Measurements from ENCODE around the gene TRAF5. TPM values are rescaled to one million over a fixed set of nuclear protein-coding genes. Genes with fewer than 3 reads are reported as not detected.

TRAF5 gene
- total and polyA plus RNA-seq, 4 donors: 0.68 to 3.3 (median 1.6) TPM

- H3K27ac ChIP-seq (ENCODE audit: low read depth in 1 of 2, low read length in 2 of 2): no peak overlapping the region
- H3K9me3 ChIP-seq (ENCODE audit: control insufficient read depth in 4 of 4, low read length in 3 of 4): no peaks in the 10 kb centered on the region
- no peak for DNase-seq (ENCODE audit: low spot score)
- H3K27me3 ChIP-seq (ENCODE audit: control insufficient read depth in 4 of 4, insufficient read depth in 4 of 4, low read length in 3 of 4): no peaks in the 10 kb centered on the region
- TF ChIP-seq HNF4A (conservative IDR thresholded peaks at IDR 0.05) (no peak), FOXA1 (IDR thresholded peaks at IDR 0.05) (no peak)
- H3K4me1 ChIP-seq (ENCODE audit: control insufficient read depth in 4 of 4, insufficient read depth in 4 of 4, low read length in 3 of 4): peaks cover 0 to 4% (median 1%) of the 10 kb centered on the region in 4 donors
- WGBS: 73% methylated on average over 3 of the region's 3 CpGs
- H3K9ac ChIP-seq (ENCODE audit: low read depth in 1 of 2, low read length in 2 of 2): no peak overlapping the region
- no peak overlapping the region for H3K4me3 ChIP-seq (ENCODE audit: low read depth in 1 of 3, low read length in 3 of 3)
- H3K36me3 ChIP-seq (ENCODE audit: control insufficient read depth in 4 of 4, insufficient read depth in 3 of 4, low read depth in 1 of 4, low read length in 3 of 4): no peaks in the 10 kb centered on the region
Observed at GRCh38 chr1:211332036-211332616, 5.5 kb downstream of the TRAF5 start.

- Histone ChIP-seq H3K4me3 (ENCODE audit: low read depth in 1 of 3, low read length in 3 of 3) (no peak overlapping the region), H3K4me1 (ENCODE audit: control insufficient read depth in 4 of 4, insufficient read depth in 4 of 4, low read length in 3 of 4) (no peaks in the 10 kb centered on the region), H3K27ac (ENCODE audit: low read depth in 1 of 2, low read length in 2 of 2) (no peak overlapping the region), H3K36me3 (ENCODE audit: control insufficient read depth in 4 of 4, insufficient read depth in 3 of 4, low read depth in 1 of 4, low read length in 3 of 4) (no peaks in the 10 kb centered on the region), H3K9me3 (ENCODE audit: control insufficient read depth in 4 of 4, low read length in 3 of 4) (no peaks in the 10 kb centered on the region), H3K9ac (ENCODE audit: low read depth in 1 of 2, low read length in 2 of 2) (no peak overlapping the region), H3K27me3 (ENCODE audit: control insufficient read depth in 4 of 4, insufficient read depth in 4 of 4, low read length in 3 of 4) (no peaks in the 10 kb centered on the region)
- WGBS: 97% methylated on average over 2 of the region's 2 CpGs
- DNase-seq (ENCODE audit: low spot score): no peak
- TF ChIP-seq REST (IDR thresholded peaks at IDR 0.05) (no peak), GABPA (IDR thresholded peaks at IDR 0.05 in 1 of 2, conservative IDR thresholded peaks at IDR 0.05 in 1 of 2) (no peak), SP1 (IDR thresholded peaks at IDR 0.05) (no peak), NR2F2 (IDR thresholded peaks at IDR 0.05) (no peak), TAF1 (conservative IDR thresholded peaks at IDR 0.05) (no peak), FOXA2 (IDR thresholded peaks at IDR 0.05) (no peak), FOXA1 (IDR thresholded peaks at IDR 0.05) (no peak), CTCF (IDR thresholded peaks at IDR 0.05; ENCODE audit: low read depth, low read length, missing input control) (no peak), HNF4G (IDR thresholded peaks at IDR 0.05) (no peak), HNF4A (conservative IDR thresholded peaks at IDR 0.05) (no peak), RAD21 (IDR thresholded peaks at IDR 0.05) (no peak)
Observed at GRCh38 chr1:211332830-211333229, 6.2 kb downstream of the TRAF5 start.

GRCh38 chr1:211333906-211334305, 7.3 kb downstream of the TRAF5 start:
- Histone ChIP-seq H3K36me3 (ENCODE audit: control insufficient read depth in 4 of 4, insufficient read depth in 3 of 4, low read depth in 1 of 4, low read length in 3 of 4) (no peaks in the 10 kb centered on the region), H3K9ac (ENCODE audit: low read depth in 1 of 2, low read length in 2 of 2) (no peak overlapping the region), H3K4me1 (ENCODE audit: control insufficient read depth in 4 of 4, insufficient read depth in 4 of 4, low read length in 3 of 4) (no peaks in the 10 kb centered on the region), H3K27ac (ENCODE audit: low read depth in 1 of 2, low read length in 2 of 2) (no peak overlapping the region), H3K9me3 (ENCODE audit: control insufficient read depth in 4 of 4, low read length in 3 of 4) (no peaks in the 10 kb centered on the region), H3K4me3 (ENCODE audit: low read depth in 1 of 3, low read length in 3 of 3) (no peak overlapping the region), H3K27me3 (ENCODE audit: control insufficient read depth in 4 of 4, insufficient read depth in 4 of 4, low read length in 3 of 4) (no peaks in the 10 kb centered on the region)
- DNase-seq (ENCODE audit: low spot score): no peak
- WGBS: 85% methylated on average over 1 of the region's 1 CpG
- TF ChIP-seq NR2F2 (IDR thresholded peaks at IDR 0.05): no peak
- no peak for TF ChIP-seq ATF3 (IDR thresholded peaks at IDR 0.05)
- TF ChIP-seq FOXA2 (IDR thresholded peaks at IDR 0.05): no peak
- TF ChIP-seq SP1 (IDR thresholded peaks at IDR 0.05): no peak
- no peak for TF ChIP-seq EGR1 (IDR thresholded peaks at IDR 0.05; ENCODE audit: low read depth in 2 of 2)
